ENCODE data around the gene MCM9. TPM values are rescaled to one million over a fixed set of nuclear protein-coding genes. Genes with fewer than 3 reads are reported as not detected.

The MCM9 gene
- total RNA-seq, 1 donor from 2014 or later, result 18.0 TPM

- H3K36me3 Mint-ChIP-seq (ENCODE audit: unreplicated experiment), result peaks cover 12% of the 10 kb centered on the region
- H3K9me3 Mint-ChIP-seq (ENCODE audit: unreplicated experiment), result peaks cover 7% of the 10 kb centered on the region
- no peak overlapping the region for H3K4me3 Mint-ChIP-seq (ENCODE audit: unreplicated experiment)
- no peak for DNase-seq
- no peaks in the 10 kb centered on the region for H3K27me3 Mint-ChIP-seq (ENCODE audit: unreplicated experiment)
- no peaks in the 10 kb centered on the region for H3K4me1 Mint-ChIP-seq (ENCODE audit: low read depth, unreplicated experiment)
- TF ChIP-seq CTCF (IDR thresholded peaks at IDR 0.05; ENCODE audit: partially characterized antibody, unreplicated experiment), result no peak
- no peak overlapping the region for H3K27ac Mint-ChIP-seq (ENCODE audit: unreplicated experiment)
These were observed 74.6 kb downstream of the MCM9 start for GRCh38 chr6:118860363-118860762.

- no peak for DNase-seq
- H3K4me3 Mint-ChIP-seq (ENCODE audit: unreplicated experiment), result no peak overlapping the region
- no peak overlapping the region for H3K27ac Mint-ChIP-seq (ENCODE audit: unreplicated experiment)
- H3K4me1 Mint-ChIP-seq (ENCODE audit: low read depth, unreplicated experiment), result no peaks in the 10 kb centered on the region
- TF ChIP-seq CTCF (IDR thresholded peaks at IDR 0.05; ENCODE audit: partially characterized antibody, unreplicated experiment), result no peak
- H3K9me3 Mint-ChIP-seq (ENCODE audit: unreplicated experiment), result peaks cover 7% of the 10 kb centered on the region
- peaks cover 12% of the 10 kb centered on the region for H3K36me3 Mint-ChIP-seq (ENCODE audit: unreplicated experiment)
- no peaks in the 10 kb centered on the region for H3K27me3 Mint-ChIP-seq (ENCODE audit: unreplicated experiment)
These were observed 75.4 kb downstream of the MCM9 start for GRCh38 chr6:118859517-118860064.

- Mint-ChIP-seq H3K4me1 (ENCODE audit: low read depth, unreplicated experiment) (no peaks in the 10 kb centered on the region), H3K4me3 (ENCODE audit: unreplicated experiment) (no peak overlapping the region), H3K36me3 (ENCODE audit: unreplicated experiment) (peaks cover 5% of the 10 kb centered on the region), H3K9me3 (ENCODE audit: unreplicated experiment) (peaks cover 2% of the 10 kb centered on the region), H3K27ac (ENCODE audit: unreplicated experiment) (no peak overlapping the region), H3K27me3 (ENCODE audit: unreplicated experiment) (no peaks in the 10 kb centered on the region)
- TF ChIP-seq CTCF (IDR thresholded peaks at IDR 0.05; ENCODE audit: partially characterized antibody, unreplicated experiment), result no peak
- no peak for DNase-seq
These were observed 78.7 kb downstream of the MCM9 start for GRCh38 chr6:118856301-118856700.

- no peaks in the 10 kb centered on the region for H3K9me3 Mint-ChIP-seq (ENCODE audit: unreplicated experiment)
- no peaks in the 10 kb centered on the region for H3K36me3 Mint-ChIP-seq (ENCODE audit: unreplicated experiment)
- H3K4me3 Mint-ChIP-seq (ENCODE audit: unreplicated experiment), result no peak overlapping the region
- no peak for TF ChIP-seq CTCF (IDR thresholded peaks at IDR 0.05; ENCODE audit: partially characterized antibody, unreplicated experiment)
- DNase-seq, result no peak
- H3K4me1 Mint-ChIP-seq (ENCODE audit: low read depth, unreplicated experiment), result no peaks in the 10 kb centered on the region
- H3K27ac Mint-ChIP-seq (ENCODE audit: unreplicated experiment), result no peak overlapping the region
- H3K27me3 Mint-ChIP-seq (ENCODE audit: unreplicated experiment), result no peaks in the 10 kb centered on the region
These were observed 81.6 kb downstream of the MCM9 start for GRCh38 chr6:118853408-118853807.

GRCh38 chr6:118844915-118845314 is 90.0 kb downstream of the MCM9 start:
- H3K4me3 Mint-ChIP-seq (ENCODE audit: unreplicated experiment), result peak overlapping the region; percentile 31
- no peak for TF ChIP-seq CTCF (IDR thresholded peaks at IDR 0.05; ENCODE audit: partially characterized antibody, unreplicated experiment)
- peak overlapping the region; percentile 72 for H3K27ac Mint-ChIP-seq (ENCODE audit: unreplicated experiment)
- H3K4me1 Mint-ChIP-seq (ENCODE audit: low read depth, unreplicated experiment), result peaks cover 13% of the 10 kb centered on the region
- no peaks in the 10 kb centered on the region for H3K36me3 Mint-ChIP-seq (ENCODE audit: unreplicated experiment)
- peak; percentile 42 for DNase-seq
- peaks cover 3% of the 10 kb centered on the region for H3K9me3 Mint-ChIP-seq (ENCODE audit: unreplicated experiment)
- H3K27me3 Mint-ChIP-seq (ENCODE audit: unreplicated experiment), result peaks cover 3% of the 10 kb centered on the region
